ENCODE measurements around the gene CLDN2. TPM values are rescaled to one million over a fixed set of nuclear protein-coding genes. Genes with fewer than 3 reads are reported as not detected.
"Not testable (repeated sequence)": the region's sequence is repeated elsewhere in the genome, so short reads cannot be mapped to it uniquely, and the experiment has no call there.

The CLDN2 gene, protein sequence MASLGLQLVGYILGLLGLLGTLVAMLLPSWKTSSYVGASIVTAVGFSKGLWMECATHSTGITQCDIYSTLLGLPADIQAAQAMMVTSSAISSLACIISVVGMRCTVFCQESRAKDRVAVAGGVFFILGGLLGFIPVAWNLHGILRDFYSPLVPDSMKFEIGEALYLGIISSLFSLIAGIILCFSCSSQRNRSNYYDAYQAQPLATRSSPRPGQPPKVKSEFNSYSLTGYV
- not detected for total RNA-seq (2021; fragmentation: NEBNext Ultra II Directional; extraction: Animal tissue kit (Norgen Biotek cat#: 25700))
- long read RNA-seq = 0 reads

DNA sequence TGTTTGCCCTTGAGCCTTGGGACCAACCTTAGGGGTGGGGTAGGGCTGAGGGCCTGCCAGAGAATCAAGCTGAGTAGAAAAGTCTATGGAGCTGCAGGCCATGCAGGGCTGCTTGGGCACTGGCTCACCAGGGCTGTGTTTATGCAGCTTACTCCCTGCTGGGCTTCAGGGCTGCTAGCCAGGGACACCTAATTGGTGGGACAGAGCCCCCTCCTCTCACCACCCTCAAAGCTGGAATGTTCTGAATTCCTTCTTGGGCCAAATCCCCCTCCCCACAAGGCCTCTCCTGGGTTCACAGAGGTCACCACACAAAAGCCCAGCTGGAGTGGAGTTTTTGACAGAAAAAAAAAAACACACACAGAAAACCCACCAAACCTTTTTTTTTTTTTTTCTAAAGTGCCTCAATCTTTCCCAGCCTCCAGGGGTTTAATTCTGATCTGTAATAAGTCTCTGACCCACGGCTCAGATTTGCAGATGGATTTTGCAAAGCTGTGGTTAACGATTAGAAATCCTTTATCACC lies at the start of gene CLDN2:
Gene CLDN2, plus strand, starts transcription at position 471 of the 521 bp plus-strand sequence. CDS start 7,827 bp downstream, outside the sequence.
- no peak for DNase-seq
- TF ChIP-seq, protein P1, sequence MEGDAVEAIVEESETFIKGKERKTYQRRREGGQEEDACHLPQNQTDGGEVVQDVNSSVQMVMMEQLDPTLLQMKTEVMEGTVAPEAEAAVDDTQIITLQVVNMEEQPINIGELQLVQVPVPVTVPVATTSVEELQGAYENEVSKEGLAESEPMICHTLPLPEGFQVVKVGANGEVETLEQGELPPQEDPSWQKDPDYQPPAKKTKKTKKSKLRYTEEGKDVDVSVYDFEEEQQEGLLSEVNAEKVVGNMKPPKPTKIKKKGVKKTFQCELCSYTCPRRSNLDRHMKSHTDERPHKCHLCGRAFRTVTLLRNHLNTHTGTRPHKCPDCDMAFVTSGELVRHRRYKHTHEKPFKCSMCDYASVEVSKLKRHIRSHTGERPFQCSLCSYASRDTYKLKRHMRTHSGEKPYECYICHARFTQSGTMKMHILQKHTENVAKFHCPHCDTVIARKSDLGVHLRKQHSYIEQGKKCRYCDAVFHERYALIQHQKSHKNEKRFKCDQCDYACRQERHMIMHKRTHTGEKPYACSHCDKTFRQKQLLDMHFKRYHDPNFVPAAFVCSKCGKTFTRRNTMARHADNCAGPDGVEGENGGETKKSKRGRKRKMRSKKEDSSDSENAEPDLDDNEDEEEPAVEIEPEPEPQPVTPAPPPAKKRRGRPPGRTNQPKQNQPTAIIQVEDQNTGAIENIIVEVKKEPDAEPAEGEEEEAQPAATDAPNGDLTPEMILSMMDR (IDR thresholded peaks at IDR 0.05) = no peak
- H3K27me3 Mint-ChIP-seq (ENCODE audit: insufficient read depth) = peaks cover 2% of the 10 kb centered on the region; the same call in 1 of the 2 replicates
- peaks cover 18% of the 10 kb centered on the region for H3K4me1 Mint-ChIP-seq (ENCODE audit: low read depth)
- H3K36me3 Mint-ChIP-seq (ENCODE audit: low read depth) = no peaks in the 10 kb centered on the region
- no peak within 1 kb of the TSS for H3K27ac Mint-ChIP-seq
- H3K9me3 Mint-ChIP-seq = no peaks in the 10 kb centered on the region
- no peak within 1 kb of the TSS for H3K4me3 Mint-ChIP-seq

DNA sequence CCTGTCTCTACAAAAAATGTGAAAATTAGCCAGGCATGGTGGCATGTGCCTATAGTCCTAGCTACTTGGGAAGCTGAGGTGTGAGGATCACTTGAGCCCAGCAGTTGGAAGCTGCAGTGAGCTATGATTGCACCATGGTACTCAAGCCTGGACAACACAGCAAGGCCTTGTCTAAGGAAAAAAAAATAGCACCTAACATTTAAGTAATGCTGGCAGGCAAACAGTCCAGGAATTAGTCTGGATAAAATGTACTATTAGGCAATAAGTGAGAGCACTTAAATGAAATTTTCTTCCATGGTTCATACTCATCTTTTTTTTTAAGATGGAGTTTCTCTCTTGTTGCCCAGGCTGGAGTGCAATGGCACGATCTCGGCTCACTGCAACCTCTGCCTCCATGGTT lies 47.4 kb upstream of the CLDN2 start:
- not testable (repeated sequence) for H3K36me3 Mint-ChIP-seq (ENCODE audit: low read depth); H3K4me3 Mint-ChIP-seq; DNase-seq; H3K4me1 Mint-ChIP-seq (ENCODE audit: low read depth); H3K27ac Mint-ChIP-seq; H3K9me3 Mint-ChIP-seq; H3K27me3 Mint-ChIP-seq (ENCODE audit: insufficient read depth)

DNA sequence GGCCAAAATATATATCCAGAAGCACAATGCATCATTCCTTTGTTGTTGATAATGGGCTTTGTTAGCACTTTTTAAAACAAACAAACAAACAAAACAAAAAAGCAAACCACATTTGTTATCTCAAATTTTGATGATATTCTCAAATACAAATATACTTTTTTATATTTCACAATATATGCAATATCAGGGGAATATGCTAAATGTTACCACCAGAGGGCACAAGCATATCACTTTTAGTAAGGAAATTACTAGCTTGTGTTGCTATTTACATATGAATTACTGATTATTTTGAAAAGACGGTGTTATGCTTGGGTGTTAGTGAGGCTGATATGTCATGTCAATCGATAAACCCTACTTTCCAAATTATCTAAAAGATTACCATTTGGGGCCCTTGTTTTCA lies 46.1 kb upstream of the CLDN2 start:
- TF ChIP-seq, protein P1 (IDR thresholded peaks at IDR 0.05) = peak; percentile 79
- Mint-ChIP-seq H3K4me1 (ENCODE audit: low read depth) (no peaks in the 10 kb centered on the region), H3K9me3 (no peaks in the 10 kb centered on the region), H3K36me3 (ENCODE audit: low read depth) (peaks cover 3% of the 10 kb centered on the region; the same call in 1 of the 2 replicates), H3K27ac (no peak overlapping the region), H3K4me3 (no peak overlapping the region), H3K27me3 (ENCODE audit: insufficient read depth) (no peaks in the 10 kb centered on the region)
- peak; percentile 8 for DNase-seq

DNA sequence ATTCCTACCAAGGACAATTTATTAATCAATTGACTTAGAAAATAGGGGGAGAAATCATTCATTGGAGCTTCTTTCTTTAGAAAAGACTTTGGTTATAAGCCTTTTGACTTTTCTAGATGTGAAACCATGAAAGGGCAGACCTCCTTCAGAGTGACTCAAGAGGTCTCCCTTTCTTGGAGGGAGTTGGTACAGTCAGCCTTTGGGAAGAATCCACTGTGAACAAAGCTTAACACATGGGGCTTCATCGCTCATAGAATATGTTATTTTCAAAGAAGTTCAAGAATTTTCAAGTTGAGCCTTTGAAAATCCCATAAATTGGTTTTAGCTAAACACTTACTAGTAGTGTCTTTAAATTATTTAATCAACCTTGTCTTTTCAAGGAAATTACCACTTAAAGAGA lies 45.1 kb upstream of the CLDN2 start:
- H3K9me3 Mint-ChIP-seq = no peaks in the 10 kb centered on the region
- no peak overlapping the region for H3K4me3 Mint-ChIP-seq
- no peak overlapping the region for H3K27ac Mint-ChIP-seq
- no peaks in the 10 kb centered on the region for H3K4me1 Mint-ChIP-seq (ENCODE audit: low read depth)
- no peaks in the 10 kb centered on the region for H3K27me3 Mint-ChIP-seq (ENCODE audit: insufficient read depth)
- TF ChIP-seq, protein P1 (IDR thresholded peaks at IDR 0.05) = no peak
- peaks cover 5% of the 10 kb centered on the region; the same call in 1 of the 2 replicates for H3K36me3 Mint-ChIP-seq (ENCODE audit: low read depth)
- DNase-seq = no peak

DNA sequence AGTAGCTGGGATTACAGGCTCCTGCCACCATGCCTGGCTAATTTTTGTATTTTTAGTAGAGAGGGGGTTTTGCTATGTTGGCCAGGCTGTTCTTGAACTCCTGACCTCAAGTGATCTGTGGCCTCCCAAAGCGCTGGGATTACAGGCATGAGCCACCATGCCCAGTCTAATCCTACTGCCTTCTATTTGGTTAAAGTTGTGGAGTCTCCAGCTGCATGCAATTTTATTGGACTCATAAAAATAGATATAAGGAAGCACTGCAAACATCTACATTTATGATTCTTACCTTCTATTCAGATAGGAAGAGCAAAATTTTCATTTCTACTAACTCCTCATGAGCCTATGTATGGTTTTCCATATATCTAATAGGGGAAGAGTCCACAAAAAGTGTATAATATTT lies 30.7 kb upstream of the CLDN2 start:
- no peak overlapping the region for H3K4me3 Mint-ChIP-seq
- peaks cover 5% of the 10 kb centered on the region; the same call in 1 of the 2 replicates for H3K27me3 Mint-ChIP-seq (ENCODE audit: insufficient read depth)
- H3K9me3 Mint-ChIP-seq = no peaks in the 10 kb centered on the region
- H3K27ac Mint-ChIP-seq = no peak overlapping the region
- H3K36me3 Mint-ChIP-seq (ENCODE audit: low read depth) = no peaks in the 10 kb centered on the region
- peaks cover 7% of the 10 kb centered on the region; the same call in 1 of the 2 replicates for H3K4me1 Mint-ChIP-seq (ENCODE audit: low read depth)
- TF ChIP-seq, protein P1 (IDR thresholded peaks at IDR 0.05) = no peak
- DNase-seq = no peak

DNA sequence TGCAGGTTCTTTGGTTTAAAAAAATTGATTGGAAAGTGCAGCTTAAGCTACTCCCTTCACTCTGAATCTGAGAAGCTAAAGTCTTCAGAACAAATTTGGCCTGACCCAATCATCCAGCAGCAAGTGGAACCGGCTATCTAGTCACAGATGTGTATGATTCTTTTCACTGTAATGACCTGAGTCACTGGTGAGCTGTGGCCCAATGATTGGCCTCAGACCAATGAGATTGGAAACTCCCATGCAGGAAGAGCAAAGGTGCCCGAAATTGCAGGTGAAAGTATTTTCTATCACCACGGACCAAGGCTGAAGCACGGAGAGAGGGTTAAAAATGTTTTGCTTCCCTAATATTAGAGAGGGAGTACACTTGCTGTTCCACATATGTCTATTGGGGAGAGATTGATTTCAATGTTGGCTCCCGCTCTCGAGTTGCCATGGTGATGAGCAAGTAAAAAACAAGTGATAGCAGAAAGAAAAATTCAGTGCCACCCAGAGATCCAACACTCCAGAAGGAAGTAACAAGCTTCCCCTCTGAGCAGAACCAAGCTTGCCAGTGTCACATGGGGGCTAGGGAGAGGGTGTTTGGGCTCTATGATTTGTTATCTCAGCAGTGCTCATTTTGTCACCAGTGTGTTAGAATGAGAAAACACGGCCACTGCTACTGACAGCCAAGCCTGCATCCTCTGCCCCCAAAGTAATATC lies 28.3 kb upstream of the CLDN2 start:
- H3K4me1 Mint-ChIP-seq (ENCODE audit: low read depth) = peaks cover 28% of the 10 kb centered on the region
- H3K9me3 Mint-ChIP-seq = no peaks in the 10 kb centered on the region
- no peak overlapping the region for H3K4me3 Mint-ChIP-seq
- H3K27ac Mint-ChIP-seq = no peak overlapping the region
- H3K36me3 Mint-ChIP-seq (ENCODE audit: low read depth) = no peaks in the 10 kb centered on the region
- TF ChIP-seq, protein P1 (IDR thresholded peaks at IDR 0.05) = no peak
- no peak for DNase-seq
- H3K27me3 Mint-ChIP-seq (ENCODE audit: insufficient read depth) = peaks cover 5% of the 10 kb centered on the region; the same call in 1 of the 2 replicates
